GM12878 (cell line): ENCODE data around the gene SPAG17. TPM values are rescaled to one million over a fixed set of nuclear protein-coding genes. Genes with fewer than 3 reads are reported as not detected.

Source experiments
- ATAC-seq: fragments of 200-7000 bp; cut with Tn5 transposase; 3 replicates; pipeline ENCODE4 v1.9.1; 2020; ENCODE audit warnings: mild to moderate bottlenecking, moderate library complexity
- BruUV-seq: library from RNA; stranded (reverse); fragments of 400-500 nt; replicated peaks from 2 replicates; lab custom pipeline; 2021; lab: Mats Ljungman, UMichigan
- CTCF ChIA-PET: fragments of 300-600 bp; sonication (Branson Sonifier 250); formaldehyde crosslinking; extraction: SDS; loops from one replicate; lab custom pipeline; 2021; ENCODE audit warnings: inconsistent platforms; lab: Yijun Ruan, JAX
- POLR2A ChIA-PET: fragments of 350-600 bp; formaldehyde crosslinking; extraction: SDS; loops from one replicate; lab custom pipeline; 2021; ENCODE audit warnings: inconsistent platforms; lab: Charles Lee
- RAD21 ChIA-PET: fragments of 300-600 bp; sonication (Branson Sonifier 250); formaldehyde crosslinking; loops from one replicate; lab custom pipeline; 2023; ENCODE audit warnings: antibody characterized with exemption; ENCODE audit not compliant: unreplicated experiment; lab: Charles Lee
- SMC1A ChIA-PET: fragments of 300-600 bp; sonication (Branson Sonifier 250); formaldehyde crosslinking; loops from one replicate; lab custom pipeline; 2023; ENCODE audit not compliant: unreplicated experiment, uncharacterized antibody; lab: Charles Lee
- DNase-seq: peaks from one replicate; pipeline ENCODE4 v3.0.0-alpha.2; 2011; ENCODE audit warnings: low read depth, low spot score
- FAIRE-seq: peaks from 3 replicates; lab custom pipeline; 2011; peaks lifted over from hg19 to GRCh38; lab: Jason Lieb, UNC
- H2AFZ ChIP-seq: 2 replicates; pipeline ENCODE4 v1.6.0; 2011; ENCODE audit warnings: low read depth, low read length, control low read depth; ENCODE audit not compliant: control insufficient read depth
- H3K27ac ChIP-seq: 2 replicates; pipeline ENCODE4 v1.5.1; 2011; ENCODE audit warnings: control low read depth; ENCODE audit not compliant: control insufficient read depth, insufficient read depth
- H3K27me3 ChIP-seq, 2 experiments: replicated peaks in 1 of 2; 2 replicates each; pipeline versions ENCODE4 v1.6.0 to v1.6.1; 2011; ENCODE audit warnings: low read length in 1 of 2; ENCODE audit not compliant: control insufficient read depth in 2 of 2, insufficient read depth in 2 of 2
- H3K36me3 ChIP-seq, 2 experiments: 2 replicates each; pipeline ENCODE4 v1.5.1; 2011; ENCODE audit warnings: low read length in 1 of 2; ENCODE audit not compliant: control insufficient read depth in 2 of 2, insufficient read depth in 2 of 2
- H3K4me1 ChIP-seq: 2 replicates; pipeline ENCODE4 v1.6.1; 2011; ENCODE audit warnings: mild to moderate bottlenecking, low read length, moderate library complexity, mixed read lengths; ENCODE audit not compliant: control insufficient read depth, insufficient read depth
- H3K4me2 ChIP-seq: 2 replicates; pipeline ENCODE4 v1.6.0; 2011; ENCODE audit warnings: control low read depth; ENCODE audit not compliant: control insufficient read depth, insufficient read depth
- H3K4me3 ChIP-seq: fragments of 200-600 bp; sonication (generic); 2 replicates; pipeline ENCODE4 v1.5.1; 2016
- H3K79me2 ChIP-seq: 2 replicates; pipeline ENCODE4 v1.6.0; 2011; ENCODE audit warnings: low read length; ENCODE audit not compliant: control insufficient read depth, insufficient read depth
- H3K9ac ChIP-seq: 2 replicates; pipeline ENCODE4 v1.8.0; 2011; ENCODE audit warnings: low read length, control low read depth, mixed read lengths; ENCODE audit not compliant: control insufficient read depth, insufficient read depth
- H3K9me3 ChIP-seq: replicated peaks from 3 replicates; pipeline ENCODE4 v1.5.1; 2011; ENCODE audit warnings: mild to moderate bottlenecking, low read length; ENCODE audit not compliant: control insufficient read depth, insufficient read depth
- H4K20me1 ChIP-seq: 2 replicates; pipeline ENCODE4 v1.6.0; 2011; ENCODE audit not compliant: control insufficient read depth, insufficient read depth
- ATF3 ChIP-seq: IDR thresholded peaks from 2 replicates; pipeline ENCODE4 v1.6.1; 2011; ENCODE audit warnings: low read depth, mild to moderate bottlenecking, low read length, moderate library complexity, borderline replicate concordance; ENCODE audit errors: extremely low read depth
- EP300 ChIP-seq, 2 experiments: fragments of 150-350 bp in 1 of 2; IDR thresholded peaks; 2 replicates each; pipeline ENCODE4 v1.6.1; 2011 to 2012; ENCODE audit warnings: low read depth in 2 of 2, low read length in 2 of 2, borderline replicate concordance in 1 of 2, improper control_type of control experiment in 1 of 2, inconsistent platforms in 1 of 2; ENCODE audit not compliant: control insufficient read depth in 1 of 2
- HDAC2 ChIP-seq: fragments of 200-600 bp; sonication (generic); IDR thresholded peaks from 2 replicates; pipeline ENCODE4 v1.6.1; 2017
- IRF4 ChIP-seq: IDR thresholded peaks from 2 replicates; pipeline ENCODE4 v1.6.1; 2011; ENCODE audit warnings: low read depth, low read length
- MAX ChIP-seq: IDR thresholded peaks from 2 replicates; pipeline ENCODE4 v1.6.1; 2012; ENCODE audit warnings: low read depth, low read length, improper control_type of control experiment
- NFIC ChIP-seq: IDR thresholded peaks from 2 replicates; pipeline ENCODE4 v1.6.1; 2012; ENCODE audit warnings: low read depth, mild to moderate bottlenecking, inconsistent platforms, low read length, moderate library complexity
- NRF1 ChIP-seq: conservative IDR thresholded peaks from 2 replicates; pipeline ENCODE4 v1.6.1; 2011; ENCODE audit warnings: mild to moderate bottlenecking, low read depth, low read length, improper control_type of control experiment
- PAX8 ChIP-seq: fragments of 450-650 bp; IDR thresholded peaks from 2 replicates; pipeline ENCODE4 v1.6.1; 2017; ENCODE audit warnings: mild to moderate bottlenecking, moderate library complexity
- PRDM15 ChIP-seq: fragments of 450-650 bp; formaldehyde crosslinking; IDR thresholded peaks from 2 replicates; pipeline ENCODE4 v1.4.0; 2020; ENCODE audit warnings: mild to moderate bottlenecking, moderate library complexity
- RBBP5 ChIP-seq: fragments of 200-600 bp; sonication (generic); conservative IDR thresholded peaks from 2 replicates; pipeline ENCODE4 v1.6.1; 2016
- SIN3A ChIP-seq: IDR thresholded peaks from 2 replicates; pipeline ENCODE4 v1.6.1; 2012; ENCODE audit warnings: low read depth, low read length, improper control_type of control experiment
- SMARCA5 ChIP-seq: fragments of 450-650 bp; IDR thresholded peaks from 2 replicates; pipeline ENCODE4 v1.6.1; 2017; ENCODE audit warnings: mild to moderate bottlenecking
- SP1 ChIP-seq: IDR thresholded peaks from one replicate; pipeline ENCODE4 v1.6.1; 2011; ENCODE audit warnings: low read depth, low read length
- STAT1 ChIP-seq: fragments of 450-650 bp; conservative IDR thresholded peaks from 2 replicates; pipeline ENCODE4 v1.6.1; 2014; ENCODE audit warnings: antibody characterized with exemption, mild to moderate bottlenecking
- WGBS: methylation state at CpG from one replicate; pipeline ENCODE4 v1.1.6; 2016; ENCODE audit warnings: low lambda C conversion rate; ENCODE audit not compliant: insufficient replicate concordance, insufficient coverage; ENCODE audit errors: missing lambda C conversion rate; 5-methylcytosine and 5-hydroxymethylcytosine counted together
- in situ Hi-C: fragments of 300-500 bp; cut with MboI; formaldehyde crosslinking; loops from 9 replicates; pipeline ENCODE4 v1.14.3; 2018; ENCODE audit warnings: mixed read lengths
- intact Hi-C: fragments of 100-400 bp; cut with micrococcal nuclease; formaldehyde crosslinking; loops from one replicate; pipeline ENCODE4 v1.14.2; 2022; ENCODE audit not compliant: unreplicated experiment
- polyA plus RNA-seq, 11 experiments: library from polyadenylated mRNA; depleted of rRNA in 4 of 11; unstranded in 6 of 11; stranded (reverse) in 5 of 11; fragments of >200 nt; fragmentation: Nextera tagmentation in 4 of 11; fragmentation: Illumina TruSeq in 1 of 11; extraction: Ambion mirVana in 4 of 11; extraction: Trizol in 1 of 11; gene quantifications; 1 replicate in 1 of 11; 2 replicates in 10 of 11; pipeline versions ENCODE4 v1.2.1 to v1.2.3, GENCODE V29; 2011 to 2016; ENCODE audit warnings: inconsistent platforms in 2 of 11, missing spikeins in 2 of 11, low read depth in 1 of 11
- total RNA-seq, 4 experiments: library from RNA; depleted of rRNA in 3 of 4; stranded (reverse); fragments of >200 nt in 3 of 4; fragmentation: Illumina TruSeq in 1 of 4; extraction: Trizol in 1 of 4; gene quantifications; 2 replicates each; pipeline versions ENCODE4 v1.2.1 to v1.2.3, GENCODE V29; 2013 to 2021
- TF ChIP-seq, protein P1 (sequence below): IDR thresholded peaks from 2 replicates; pipeline ENCODE4 v1.6.1; 2012; ENCODE audit warnings: improper control_type of control experiment, low read depth, low read length; ENCODE audit not compliant: insufficient replicate concordance

The SPAG17 gene
- total and polyA plus RNA-seq, 10 of the 15 experiments (the other 5 are each of a cell fraction or from before 2014, with no cell fraction given) = 0.02 to 0.16 (median 0.03) TPM; not detected in 7

GRCh38 chr1:117967881-117968280 is 217.1 kb downstream of the SPAG17 start (continued):
- TF ChIP-seq PRDM15 (no peak), RBBP5 (no peak)

DNA sequence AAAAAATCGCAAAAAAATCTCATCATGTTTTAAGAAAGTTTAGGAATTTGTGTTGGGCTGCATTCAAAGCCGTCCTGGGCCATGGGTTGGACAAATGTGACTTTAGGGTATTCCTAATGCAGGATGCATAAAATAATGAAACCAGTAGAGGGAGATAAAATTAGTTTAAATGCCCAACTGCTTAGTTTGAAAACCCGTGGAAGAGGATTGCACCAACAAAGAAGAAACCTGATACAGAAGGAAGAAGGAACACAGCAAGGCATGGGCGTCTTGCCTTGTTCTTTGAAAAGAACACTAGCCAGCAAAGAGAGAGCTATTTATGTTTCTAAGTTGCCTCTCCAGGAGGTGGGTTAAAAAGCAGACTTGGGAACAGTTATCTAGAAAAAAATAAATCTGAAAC is 217.6 kb downstream of the SPAG17 start:
- ATAC-seq = no peak
- BruUV-seq = no TSS peak
- Histone ChIP-seq H3K9me3 (no peaks in the 10 kb centered on the region), H2AFZ (no peak overlapping the region), H3K36me3 (peaks cover 0 to 8% of the 10 kb centered on the region in 2 experiments; a peak in 2 of 4 replicates), H3K27me3 (no peaks in the 10 kb centered on the region), H3K4me1 (no peaks in the 10 kb centered on the region), H3K27ac (no peak overlapping the region), H4K20me1 (no peaks in the 10 kb centered on the region), H3K4me3 (no peak overlapping the region), H3K4me2 (no peak overlapping the region), H3K9ac (no peak overlapping the region), H3K79me2 (no peaks in the 10 kb centered on the region)
- FAIRE-seq = no peak
- in situ Hi-C loops = no loop called here
- no peak for TF ChIP-seq SIN3A
- no peak for TF ChIP-seq SP1
- TF ChIP-seq, protein P1, sequence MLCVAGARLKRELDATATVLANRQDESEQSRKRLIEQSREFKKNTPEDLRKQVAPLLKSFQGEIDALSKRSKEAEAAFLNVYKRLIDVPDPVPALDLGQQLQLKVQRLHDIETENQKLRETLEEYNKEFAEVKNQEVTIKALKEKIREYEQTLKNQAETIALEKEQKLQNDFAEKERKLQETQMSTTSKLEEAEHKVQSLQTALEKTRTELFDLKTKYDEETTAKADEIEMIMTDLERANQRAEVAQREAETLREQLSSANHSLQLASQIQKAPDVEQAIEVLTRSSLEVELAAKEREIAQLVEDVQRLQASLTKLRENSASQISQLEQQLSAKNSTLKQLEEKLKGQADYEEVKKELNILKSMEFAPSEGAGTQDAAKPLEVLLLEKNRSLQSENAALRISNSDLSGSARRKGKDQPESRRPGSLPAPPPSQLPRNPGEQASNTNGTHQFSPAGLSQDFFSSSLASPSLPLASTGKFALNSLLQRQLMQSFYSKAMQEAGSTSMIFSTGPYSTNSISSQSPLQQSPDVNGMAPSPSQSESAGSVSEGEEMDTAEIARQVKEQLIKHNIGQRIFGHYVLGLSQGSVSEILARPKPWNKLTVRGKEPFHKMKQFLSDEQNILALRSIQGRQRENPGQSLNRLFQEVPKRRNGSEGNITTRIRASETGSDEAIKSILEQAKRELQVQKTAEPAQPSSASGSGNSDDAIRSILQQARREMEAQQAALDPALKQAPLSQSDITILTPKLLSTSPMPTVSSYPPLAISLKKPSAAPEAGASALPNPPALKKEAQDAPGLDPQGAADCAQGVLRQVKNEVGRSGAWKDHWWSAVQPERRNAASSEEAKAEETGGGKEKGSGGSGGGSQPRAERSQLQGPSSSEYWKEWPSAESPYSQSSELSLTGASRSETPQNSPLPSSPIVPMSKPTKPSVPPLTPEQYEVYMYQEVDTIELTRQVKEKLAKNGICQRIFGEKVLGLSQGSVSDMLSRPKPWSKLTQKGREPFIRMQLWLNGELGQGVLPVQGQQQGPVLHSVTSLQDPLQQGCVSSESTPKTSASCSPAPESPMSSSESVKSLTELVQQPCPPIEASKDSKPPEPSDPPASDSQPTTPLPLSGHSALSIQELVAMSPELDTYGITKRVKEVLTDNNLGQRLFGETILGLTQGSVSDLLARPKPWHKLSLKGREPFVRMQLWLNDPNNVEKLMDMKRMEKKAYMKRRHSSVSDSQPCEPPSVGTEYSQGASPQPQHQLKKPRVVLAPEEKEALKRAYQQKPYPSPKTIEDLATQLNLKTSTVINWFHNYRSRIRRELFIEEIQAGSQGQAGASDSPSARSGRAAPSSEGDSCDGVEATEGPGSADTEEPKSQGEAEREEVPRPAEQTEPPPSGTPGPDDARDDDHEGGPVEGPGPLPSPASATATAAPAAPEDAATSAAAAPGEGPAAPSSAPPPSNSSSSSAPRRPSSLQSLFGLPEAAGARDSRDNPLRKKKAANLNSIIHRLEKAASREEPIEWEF = no peak
- TF ChIP-seq NFIC = no peak
- TF ChIP-seq NRF1 = no peak
- no peak for TF ChIP-seq HDAC2
- no peak for TF ChIP-seq EP300 (IDR thresholded peaks at IDR 0.05; ENCODE audit: borderline replicate concordance in 1 of 2, control insufficient read depth in 1 of 2, low read depth in 2 of 2, low read length in 2 of 2)
- TF ChIP-seq SMARCA5 = no peak
- TF ChIP-seq ATF3 = no peak
- no peak for TF ChIP-seq IRF4
- no peak for TF ChIP-seq PAX8
- TF ChIP-seq MAX = no peak
- TF ChIP-seq STAT1 = no peak
- ChIA-PET RAD21 (no interaction called here), POLR2A (no interaction called here), CTCF (interaction anchor here (1.1 to 1.4 kb wide), 2 partner anchors 16 to 71 kb away, joined by 3 read pairs; no protein-coding TSS in a partner anchor), SMC1A (interaction anchor here (1.3 kb wide), 1 partner anchor 11 kb away, joined by 5 read pairs; no protein-coding TSS in a partner anchor)
- intact Hi-C loops = no loop called here
- no peak for DNase-seq
- 68% methylated on average over 4 of the region's 4 CpGs for WGBS
